Osteocyte (in vitro differentiated cells): ENCODE measurements around the gene DYNC1LI1. TPM values are rescaled to one million over a fixed set of nuclear protein-coding genes. Genes with fewer than 3 reads are reported as not detected.

ENCODE experiments used
- DNase-seq: peaks from one replicate; pipeline ENCODE4 v3.0.0; 2021; ENCODE audit warnings: mixed read lengths; ENCODE audit not compliant: unreplicated experiment; ENCODE audit errors: extremely low spot score
- H3K27ac Mint-ChIP-seq: one replicate; pipeline ENCODE4 v1.8.0; 2021; ENCODE audit warnings: mild to moderate bottlenecking, mixed read lengths; ENCODE audit not compliant: unreplicated experiment
- H3K27me3 Mint-ChIP-seq: one replicate; pipeline ENCODE4 v1.8.0; 2021; ENCODE audit warnings: mixed read lengths; ENCODE audit not compliant: unreplicated experiment
- H3K36me3 Mint-ChIP-seq: one replicate; pipeline ENCODE4 v1.8.0; 2021; ENCODE audit warnings: mixed read lengths; ENCODE audit not compliant: unreplicated experiment
- H3K4me1 Mint-ChIP-seq: one replicate; pipeline ENCODE4 v1.8.0; 2021; ENCODE audit warnings: mixed read lengths; ENCODE audit not compliant: unreplicated experiment
- H3K4me3 Mint-ChIP-seq: one replicate; pipeline ENCODE4 v1.8.0; 2021; ENCODE audit warnings: mild to moderate bottlenecking, moderate library complexity, mixed read lengths; ENCODE audit not compliant: unreplicated experiment
- H3K9me3 Mint-ChIP-seq: one replicate; pipeline ENCODE4 v1.8.0; 2021; ENCODE audit warnings: mixed read lengths; ENCODE audit not compliant: unreplicated experiment
- CTCF ChIP-seq: fragments of 200-600 bp; sonication (generic); IDR thresholded peaks from 2 replicates; pipeline ENCODE4 v1.5.0; 2021; ENCODE audit warnings: antibody characterized with exemption, mild to moderate bottlenecking, moderate library complexity
- microRNA-seq: library from miRNA; unstranded; fragments of <30 nt; microRNA quantifications from one replicate; pipeline ENCODE4 v1.1.0, GENCODE V29; 2020; ENCODE audit not compliant: unreplicated experiment
- total RNA-seq: library from RNA; stranded (reverse); gene quantifications from 2 replicates; pipeline ENCODE4 v1.2.1, GENCODE V29; 2021

DYNC1LI1 gene
- total RNA-seq, 1 donor from 2014 or later = 64.3 TPM

GRCh38 chr3:32481791-32482631 lies 88.6 kb downstream of the DYNC1LI1 start:
- Mint-ChIP-seq H3K27ac (no peak overlapping the region), H3K36me3 (peaks cover 44% of the 10 kb centered on the region), H3K4me1 (peaks cover 27% of the 10 kb centered on the region), H3K4me3 (no peak overlapping the region), H3K27me3 (no peaks in the 10 kb centered on the region), H3K9me3 (no peaks in the 10 kb centered on the region)
- DNase-seq = no peak
- TF ChIP-seq CTCF = no peak

- no peak for TF ChIP-seq CTCF
- Mint-ChIP-seq H3K36me3 (peaks cover 40% of the 10 kb centered on the region), H3K9me3 (no peaks in the 10 kb centered on the region), H3K27me3 (no peaks in the 10 kb centered on the region), H3K27ac (peak overlapping the region; percentile 75), H3K4me1 (peaks cover 25% of the 10 kb centered on the region), H3K4me3 (no peak overlapping the region)
- DNase-seq = no peak
Observed at GRCh38 chr3:32480604-32481003, 90.1 kb downstream of the DYNC1LI1 start.

Small RNA genes lying within 50 kb of the gene (microRNA-seq; reads per million reads assigned to microRNA genes)
- not detected for gene MIR548AY

Other genes starting within 250 kb of the DYNC1LI1 start
- 14.7 and 17.8 TPM in 2 replicates for gene CMTM7, start 179.0 kb downstream of the DYNC1LI1 start, total RNA-seq
- gene CMTM6, start 68.0 kb downstream of the DYNC1LI1 start, total RNA-seq = 60.4 and 61.5 TPM in 2 replicates
- 47.7 and 49.6 TPM in 2 replicates for gene CNOT10, start 114.3 kb upstream of the DYNC1LI1 start, total RNA-seq
- gene TRIM71, start 247.1 kb upstream of the DYNC1LI1 start, total RNA-seq = 0.05 TPM in 1 of 2 replicates, not detected in the other